HFFc6 (cell line): ENCODE data around the gene HOXD11. TPM values are rescaled to one million over a fixed set of nuclear protein-coding genes. Genes with fewer than 3 reads are reported as not detected.
A peak's percentile ranks its signal among the peaks of the same experiment; 100 is the strongest.

Experiments used
- DNase-seq: peaks from one replicate; pipeline ENCODE4 v3.0.0-alpha.2; 2018
- H3K27ac Mint-ChIP-seq: 2 replicates; pipeline ENCODE4 v1.8.0; 2020; ENCODE audit warnings: mild to moderate bottlenecking, mixed read lengths
- H3K27me3 Mint-ChIP-seq: 2 replicates; pipeline ENCODE4 v1.8.0; 2021; ENCODE audit warnings: mild to moderate bottlenecking, moderate library complexity, mixed read lengths; ENCODE audit not compliant: insufficient read depth
- H3K36me3 Mint-ChIP-seq: 2 replicates; pipeline ENCODE4 v1.8.0; 2021; ENCODE audit warnings: low read depth, mixed read lengths
- H3K4me1 Mint-ChIP-seq: 2 replicates; pipeline ENCODE4 v1.8.0; 2020; ENCODE audit warnings: low read depth, mixed read lengths
- H3K4me3 Mint-ChIP-seq: 2 replicates; pipeline ENCODE4 v1.8.0; 2020; ENCODE audit warnings: mild to moderate bottlenecking, moderate library complexity, mixed read lengths
- H3K9me3 Mint-ChIP-seq: 2 replicates; pipeline ENCODE4 v1.8.0; 2020; ENCODE audit warnings: mild to moderate bottlenecking, mixed read lengths
- CTCF ChIP-seq: fragments of 200-600 bp; sonication (generic); IDR thresholded peaks from 2 replicates; pipeline ENCODE4 v1.5.0; 2021; ENCODE audit warnings: antibody characterized with exemption, mild to moderate bottlenecking
- total RNA-seq, 6 experiments: library from RNA; stranded (reverse); fragmentation: NEBNext Ultra II Directional; extraction: Animal tissue kit (Norgen Biotek cat#: 25700); gene quantifications; 2 replicates in 1 of 6; 3 replicates in 5 of 6; pipeline ENCODE4 v1.2.3, GENCODE V29; 2021

HOXD11 gene
- total RNA-seq, 6 experiments from 2014 or later, result 6.0 to 10.2 (median 7.6) TPM

DNA sequence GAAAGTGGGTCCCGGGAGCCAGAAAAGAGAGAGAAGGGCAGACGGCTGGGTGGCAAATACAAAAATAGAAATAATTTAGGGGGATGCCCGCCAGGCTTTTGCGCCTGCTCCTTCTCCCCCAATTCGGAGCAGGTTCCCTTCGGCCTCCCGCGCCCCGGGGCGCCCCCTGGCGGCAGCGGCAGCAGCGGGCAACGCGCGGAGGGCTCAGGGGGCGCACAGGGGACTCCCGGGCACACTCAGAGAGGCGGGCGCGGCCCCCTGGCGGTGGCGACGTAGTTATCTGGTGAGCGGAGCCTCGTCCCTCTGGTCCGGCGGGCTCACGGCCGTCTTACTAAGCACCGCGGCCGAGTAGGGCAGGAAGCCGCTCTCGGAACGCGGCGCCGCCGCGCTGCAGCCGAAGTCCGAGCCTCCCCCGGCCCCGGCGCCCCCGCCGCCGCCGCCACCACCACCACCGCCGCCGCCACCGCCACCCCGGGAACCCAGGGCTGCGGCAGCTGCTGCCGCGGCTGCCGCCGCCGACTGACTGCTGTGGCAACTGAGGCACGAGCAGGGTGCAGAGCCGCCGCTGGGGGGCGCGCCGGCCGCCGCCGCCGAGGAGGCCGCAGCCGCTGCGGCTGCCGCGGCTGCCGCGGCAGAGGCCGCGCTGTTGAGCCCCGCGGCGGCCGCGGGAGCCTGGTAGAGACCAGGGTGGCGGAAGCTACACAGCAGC, 27.1 kb upstream of the HOXD11 start:
- Mint-ChIP-seq H3K27ac (no peak overlapping the region), H3K27me3 (peaks cover 64% of the 10 kb centered on the region), H3K9me3 (peaks cover 30% of the 10 kb centered on the region), H3K36me3 (peaks cover 12% of the 10 kb centered on the region), H3K4me1 (peaks cover 16% of the 10 kb centered on the region), H3K4me3 (peak overlapping the region; percentile 84)
- DNase-seq, result peak; percentile 52
- peak; percentile 97 for TF ChIP-seq CTCF

DNA sequence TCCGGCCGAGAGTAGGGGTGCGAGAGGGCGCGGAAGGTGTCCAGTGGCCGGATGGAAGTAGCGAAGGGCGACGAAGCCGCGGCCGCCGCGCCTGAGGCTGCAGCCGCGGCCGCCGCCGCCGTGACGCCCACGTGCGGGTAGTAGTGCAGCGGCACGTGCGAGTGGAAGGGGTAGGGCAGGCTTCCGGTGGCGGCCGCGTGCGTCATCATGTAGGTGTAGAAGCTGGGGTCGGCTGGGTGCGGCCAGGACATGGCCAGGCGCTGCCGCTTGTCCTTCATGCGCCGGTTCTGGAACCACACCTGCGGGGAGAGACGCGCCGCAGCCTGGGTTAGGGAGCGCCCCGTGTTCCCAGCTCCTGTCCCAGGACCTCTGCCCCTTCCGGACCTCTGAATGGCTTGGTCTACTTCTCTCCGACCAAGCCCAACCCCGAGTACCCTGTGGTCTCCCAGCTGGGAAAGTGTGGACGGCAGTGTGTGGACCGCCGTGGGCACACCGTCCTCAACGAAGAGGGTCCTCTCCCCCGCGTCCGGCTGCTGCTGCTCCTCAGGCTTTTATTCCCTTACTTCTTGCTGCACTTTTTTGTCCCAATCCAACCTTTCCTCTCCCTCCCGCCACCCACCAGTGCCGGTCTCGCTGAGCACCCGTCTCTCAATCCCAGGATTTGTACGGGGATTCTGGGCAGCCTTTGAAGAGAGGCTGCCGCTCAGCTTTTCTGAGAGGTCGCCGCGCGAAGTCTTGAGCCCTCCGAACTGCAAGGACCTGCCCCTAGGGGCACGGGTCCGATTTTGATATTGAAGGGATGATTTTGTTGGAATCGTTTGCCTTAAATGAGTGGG, 26.3 kb upstream of the HOXD11 start:
- H3K4me3 Mint-ChIP-seq, result no peak overlapping the region; the same call in 1 of the 2 replicates
- peaks cover 64% of the 10 kb centered on the region for H3K27me3 Mint-ChIP-seq
- TF ChIP-seq CTCF, result no peak
- H3K4me1 Mint-ChIP-seq, result peaks cover 17% of the 10 kb centered on the region
- no peak for DNase-seq
- peaks cover 12% of the 10 kb centered on the region for H3K36me3 Mint-ChIP-seq
- H3K9me3 Mint-ChIP-seq, result peaks cover 30% of the 10 kb centered on the region
- H3K27ac Mint-ChIP-seq, result no peak overlapping the region

DNA sequence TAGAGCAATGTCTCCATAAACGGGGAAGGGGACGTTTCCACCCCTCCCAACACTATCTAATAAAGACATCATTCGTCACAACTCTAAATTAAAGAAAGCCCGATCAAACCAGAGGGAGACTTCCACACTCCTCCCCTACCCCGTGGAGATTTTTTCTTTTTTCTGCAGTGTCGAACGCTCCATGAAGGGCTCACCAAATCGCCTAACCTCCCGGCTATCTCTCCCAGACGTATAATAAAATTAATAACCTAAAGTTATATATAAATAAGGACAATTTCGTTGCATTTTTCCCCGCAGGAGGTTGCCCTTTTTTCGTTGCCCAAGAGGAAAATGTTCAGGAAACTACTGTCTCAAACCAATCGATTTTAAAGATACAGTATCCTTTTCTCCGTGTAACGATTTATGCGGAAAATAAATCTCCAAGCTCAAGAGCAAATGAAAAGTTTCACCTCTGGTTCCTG, 25.7 kb upstream of the HOXD11 start:
- Mint-ChIP-seq H3K9me3 (peaks cover 30% of the 10 kb centered on the region), H3K4me3 (no peak overlapping the region; the same call in 1 of the 2 replicates), H3K36me3 (peaks cover 12% of the 10 kb centered on the region), H3K27ac (no peak overlapping the region), H3K4me1 (peaks cover 17% of the 10 kb centered on the region), H3K27me3 (peaks cover 59% of the 10 kb centered on the region)
- DNase-seq, result no peak
- no peak for TF ChIP-seq CTCF

- Mint-ChIP-seq H3K36me3 (peaks cover 12% of the 10 kb centered on the region), H3K4me3 (no peak overlapping the region), H3K27ac (no peak overlapping the region), H3K4me1 (peaks cover 17% of the 10 kb centered on the region), H3K27me3 (peaks cover 57% of the 10 kb centered on the region), H3K9me3 (peaks cover 30% of the 10 kb centered on the region)
- TF ChIP-seq CTCF, result no peak
- no peak for DNase-seq
These were observed 25.1 kb upstream of the HOXD11 start for GRCh38 chr2:176081837-176082524.

DNA sequence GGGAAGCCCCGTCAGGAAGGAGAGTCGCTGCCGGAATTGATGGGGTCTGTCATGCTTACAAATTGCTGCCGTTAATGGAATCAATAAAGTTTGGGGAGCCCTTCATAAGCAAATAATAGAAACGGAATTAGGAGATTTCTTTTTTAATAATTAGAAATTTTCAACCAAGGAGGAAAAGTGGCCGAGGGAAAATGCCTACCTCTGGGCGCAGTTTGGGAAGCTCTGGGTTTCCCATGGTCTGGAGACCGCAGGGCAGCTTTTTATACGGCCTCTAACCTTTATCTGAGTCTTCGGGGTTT, 24.6 kb upstream of the HOXD11 start:
- H3K27ac Mint-ChIP-seq, result no peak overlapping the region
- peaks cover 59% of the 10 kb centered on the region for H3K27me3 Mint-ChIP-seq
- peaks cover 17% of the 10 kb centered on the region for H3K4me1 Mint-ChIP-seq
- TF ChIP-seq CTCF, result no peak
- no peak for DNase-seq
- no peak overlapping the region for H3K4me3 Mint-ChIP-seq
- H3K36me3 Mint-ChIP-seq, result peaks cover 12% of the 10 kb centered on the region
- peaks cover 30% of the 10 kb centered on the region for H3K9me3 Mint-ChIP-seq
